Activated CD4-positive, alpha-beta T cell treated with anti-CD3 and anti-CD28 coated beads, Interleukin-2, amount 10 ng/mL, durations not matched to agents 7 days and 5 days (primary cell): ENCODE data around the gene HNRNPU. TPM values are rescaled to one million over a fixed set of nuclear protein-coding genes. Genes with fewer than 3 reads are reported as not detected.
"Not testable (repeated sequence)": the region's sequence is repeated elsewhere in the genome, so short reads cannot be mapped to it uniquely, and the experiment has no call there.

Source experiments
- CTCF ChIA-PET: fragments of 350-600 bp; sonication (Branson Sonifier 250); formaldehyde crosslinking; loops from one replicate; lab custom pipeline; 2021; ENCODE audit warnings: antibody characterized with exemption; lab: Charles Lee
- POLR2A ChIA-PET: fragments of 350-600 bp; sonication (Branson Sonifier 250); formaldehyde crosslinking; loops from one replicate; lab custom pipeline; 2021; ENCODE audit warnings: antibody characterized with exemption; lab: Charles Lee
- DNase-seq: peaks from one replicate; pipeline ENCODE4 v3.0.0-alpha.2; 2020
- H3K27ac Mint-ChIP-seq: one replicate; pipeline ENCODE4 v1.8.0; 2021; ENCODE audit warnings: mild to moderate bottlenecking, moderate library complexity, mixed read lengths
- H3K27me3 Mint-ChIP-seq: one replicate; pipeline ENCODE4 v1.8.0; 2021; ENCODE audit warnings: mixed read lengths
- H3K36me3 Mint-ChIP-seq: one replicate; pipeline ENCODE4 v1.8.0; 2021; ENCODE audit warnings: low read depth, mixed read lengths
- H3K4me1 Mint-ChIP-seq: one replicate; pipeline ENCODE4 v1.8.0; 2021; ENCODE audit warnings: mixed read lengths
- H3K4me3 Mint-ChIP-seq: one replicate; pipeline ENCODE4 v1.8.0; 2021; ENCODE audit warnings: mild to moderate bottlenecking, moderate library complexity, mixed read lengths
- H3K9me3 Mint-ChIP-seq: one replicate; pipeline ENCODE4 v1.8.0; 2021; ENCODE audit warnings: mixed read lengths
- total RNA-seq, 2 experiments: library from RNA; stranded (reverse); gene quantifications; one replicate each; pipeline ENCODE4 v1.2.3, GENCODE V29; 2021

Gene HNRNPU
- total RNA-seq, 2 experiments from 2014 or later = 425 to 469 TPM

DNA sequence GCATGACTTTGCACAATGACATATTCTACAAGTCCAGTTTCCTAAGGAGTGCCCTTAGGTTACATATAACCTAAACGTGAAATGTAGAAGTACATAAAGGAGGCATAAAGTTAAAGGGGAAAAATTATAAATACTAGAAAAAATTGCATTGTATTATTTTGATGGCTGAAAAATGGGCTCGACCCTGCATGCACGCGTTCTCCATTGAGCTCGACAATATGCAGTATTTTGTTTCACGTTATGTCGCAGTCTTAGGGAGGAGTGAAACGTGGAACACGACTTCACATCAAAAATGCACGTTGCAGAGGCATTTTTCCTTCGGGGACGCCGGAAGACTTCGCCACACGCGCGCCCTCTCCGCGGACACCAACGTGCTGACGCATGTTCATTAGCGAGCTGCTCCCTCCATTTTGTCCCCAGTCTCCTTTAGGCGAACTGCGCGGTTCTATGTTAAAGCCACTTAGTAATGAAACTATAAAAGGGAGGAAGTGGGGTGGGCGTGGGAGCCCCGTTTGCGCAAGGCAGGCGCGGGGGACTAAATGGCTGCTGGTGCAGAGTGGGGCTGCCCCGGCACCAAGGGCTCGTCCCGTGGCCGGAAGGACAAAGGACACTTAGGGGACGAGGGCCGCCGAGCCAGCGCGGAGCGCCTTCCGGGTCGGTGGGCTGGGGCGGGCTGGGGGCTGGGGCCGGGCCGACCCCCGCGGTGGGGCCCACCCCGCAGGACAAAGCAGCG, 29.6 kb downstream of the HNRNPU start:
- Mint-ChIP-seq H3K36me3 (peaks cover 32% of the 10 kb centered on the region), H3K27me3 (no peaks in the 10 kb centered on the region), H3K4me3 (peak overlapping the region; percentile 84), H3K4me1 (peaks cover 46% of the 10 kb centered on the region), H3K9me3 (no peaks in the 10 kb centered on the region), H3K27ac (peak overlapping the region; percentile 100)
- POLR2A ChIA-PET = interaction anchor here (0.6 to 1.8 kb wide), 6 partner anchors 12 to 135 kb away, joined by 3 to 9 read pairs (median 4); partner anchors contain the start of gene HNRNPU
- DNase-seq = peak; percentile 91
- CTCF ChIA-PET = interaction anchor here (1.4 to 10.5 kb wide), 5 partner anchors 15 to 231 kb away, joined by 3 to 76 read pairs (median 6); partner anchors contain the start of gene HNRNPU

DNA sequence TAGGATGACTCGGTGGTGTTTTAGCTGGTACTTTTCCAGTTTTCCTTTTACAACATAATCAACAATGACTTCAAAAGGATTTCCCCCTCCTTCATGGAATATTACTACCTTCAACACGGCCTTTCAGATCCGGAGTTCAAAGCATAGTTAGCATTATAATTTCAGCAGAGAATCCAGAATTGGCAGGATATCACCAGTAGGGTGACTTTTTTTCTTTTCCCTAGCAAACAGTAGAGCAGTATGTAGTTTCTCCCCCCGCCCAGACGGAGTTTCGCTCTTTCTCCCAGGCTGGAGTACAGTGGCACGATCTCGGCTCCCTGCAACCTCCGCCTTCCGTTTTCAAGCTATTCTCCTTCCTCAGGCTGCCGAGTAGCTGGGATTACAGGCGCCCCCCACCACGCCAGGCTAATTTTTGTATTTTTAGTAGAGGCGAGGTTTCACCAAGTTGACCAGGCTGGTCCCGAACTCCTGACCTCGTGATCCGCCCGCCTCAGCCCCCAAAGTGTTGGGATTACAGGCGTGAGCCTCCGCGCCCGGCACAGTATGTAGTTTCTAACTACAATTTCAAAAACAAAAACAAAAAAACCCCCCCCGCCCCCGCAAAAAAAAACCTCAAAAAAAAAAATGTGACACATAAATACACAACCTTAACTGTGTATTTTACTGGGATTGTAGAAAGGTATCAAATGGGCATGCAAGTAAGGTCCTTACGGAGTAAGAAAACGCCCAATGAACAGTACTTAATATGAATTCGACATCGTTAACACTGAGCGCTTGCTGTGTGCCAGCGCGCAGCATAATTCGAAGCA, 30.4 kb downstream of the HNRNPU start:
- Mint-ChIP-seq H3K4me3 (peak overlapping the region; percentile 84), H3K36me3 (peaks cover 26% of the 10 kb centered on the region), H3K9me3 (no peaks in the 10 kb centered on the region), H3K4me1 (peaks cover 38% of the 10 kb centered on the region), H3K27me3 (no peaks in the 10 kb centered on the region), H3K27ac (peak overlapping the region; percentile 100)
- POLR2A ChIA-PET = interaction anchor here (0.6 to 1.8 kb wide), 3 partner anchors 12 to 135 kb away, joined by 3 to 9 read pairs (median 4); partner anchors contain the start of gene HNRNPU
- peak; percentile 47 for DNase-seq
- CTCF ChIA-PET = interaction anchor here (0.7 to 10.5 kb wide), 7 partner anchors 10 to 1926 kb away, joined by 3 to 76 read pairs (median 4); partner anchors contain the start of gene HNRNPU

DNA sequence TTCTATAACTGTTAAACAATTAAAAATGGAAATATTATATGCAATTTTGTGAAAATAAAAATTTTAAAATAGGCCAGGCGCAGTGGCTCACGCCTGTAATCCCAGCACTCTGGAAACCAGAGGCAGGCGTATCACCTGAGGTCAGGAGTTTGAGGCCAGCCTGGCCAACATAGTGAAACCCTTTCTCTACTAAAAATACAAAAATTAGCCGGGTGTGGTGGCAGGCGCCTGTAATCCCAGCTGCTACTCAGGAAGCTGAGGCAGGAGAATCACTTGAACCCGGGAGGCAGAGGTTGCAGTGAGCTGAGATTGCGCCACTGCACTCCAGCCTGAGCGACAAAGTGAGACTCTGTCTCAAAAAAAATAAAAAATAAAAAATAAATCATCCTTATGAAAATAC, 31.1 kb downstream of the HNRNPU start:
- peaks cover 32% of the 10 kb centered on the region for H3K4me1 Mint-ChIP-seq
- peak overlapping the region; percentile 100 for H3K27ac Mint-ChIP-seq
- CTCF ChIA-PET = interaction anchor here (0.7 to 10.5 kb wide), 6 partner anchors 9 to 31 kb away, joined by 3 to 76 read pairs (median 4); partner anchors contain the start of gene HNRNPU
- H3K9me3 Mint-ChIP-seq, H3K27me3 Mint-ChIP-seq, DNase-seq: not testable (repeated sequence)
- H3K4me3 Mint-ChIP-seq = peak overlapping the region; percentile 84
- H3K36me3 Mint-ChIP-seq = peaks cover 20% of the 10 kb centered on the region
- POLR2A ChIA-PET = interaction anchor here (1.8 kb wide), 1 partner anchor 31 kb away, joined by 9 read pairs; the partner anchor contains the start of gene HNRNPU

DNA sequence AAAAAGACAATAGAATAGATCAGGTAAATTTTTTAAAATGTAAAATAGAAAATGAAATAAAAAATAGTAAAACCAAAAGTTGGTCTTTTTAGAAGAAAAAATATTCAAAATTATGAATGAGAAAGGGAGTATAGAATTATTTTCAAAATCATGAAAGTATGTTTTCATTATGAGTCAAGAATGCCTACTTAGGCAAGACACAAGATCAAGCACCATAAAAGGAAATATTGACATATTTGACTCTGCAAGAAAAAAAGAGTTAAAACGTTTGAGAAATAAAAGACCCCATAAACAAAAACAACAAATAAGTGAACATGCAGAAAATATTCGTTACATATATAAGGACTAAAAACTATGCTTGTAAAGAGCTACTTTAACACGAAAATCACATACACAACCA, 33.7 kb downstream of the HNRNPU start:
- no peak overlapping the region for H3K27ac Mint-ChIP-seq
- peaks cover 11% of the 10 kb centered on the region for H3K4me1 Mint-ChIP-seq
- no peaks in the 10 kb centered on the region for H3K9me3 Mint-ChIP-seq
- DNase-seq = no peak
- CTCF ChIA-PET = interaction anchor here (0.6 to 1.0 kb wide), 2 partner anchors 16 to 147 kb away, joined by 3 read pairs; no protein-coding TSS in a partner anchor
- no peaks in the 10 kb centered on the region for H3K36me3 Mint-ChIP-seq
- POLR2A ChIA-PET = interaction anchor here (0.8 kb wide), 1 partner anchor 15 kb away, joined by 3 read pairs; no protein-coding TSS in a partner anchor
- H3K27me3 Mint-ChIP-seq = peaks cover under 1% of the 10 kb centered on the region
- H3K4me3 Mint-ChIP-seq = no peak overlapping the region

DNA sequence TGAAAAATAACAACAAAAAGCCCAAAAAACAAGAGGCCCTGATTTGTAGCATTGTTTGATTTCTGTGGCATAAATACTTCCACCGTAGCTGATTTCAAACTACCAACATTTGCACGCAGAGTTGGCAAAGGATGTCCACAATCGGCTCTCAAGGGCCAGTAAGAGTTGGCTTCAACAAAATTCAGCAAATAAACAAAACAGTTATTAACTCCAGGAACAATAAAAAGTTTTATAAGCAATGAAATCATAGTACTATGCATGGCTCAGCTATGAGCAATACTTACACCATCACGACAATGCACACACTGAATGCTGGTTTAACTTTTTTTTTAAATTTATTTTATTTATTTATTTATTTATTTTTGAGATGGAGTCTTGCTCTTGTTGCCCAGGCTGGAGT, 37.6 kb downstream of the HNRNPU start:
- ChIA-PET POLR2A (interaction anchor here (0.6 kb wide), 1 partner anchor 970 kb away, joined by 3 read pairs; no protein-coding TSS in a partner anchor), CTCF (interaction anchor here (1.0 kb wide), 1 partner anchor 1544 kb away, joined by 4 read pairs; no protein-coding TSS in a partner anchor)
- H3K36me3 Mint-ChIP-seq = no peaks in the 10 kb centered on the region
- peaks cover 6% of the 10 kb centered on the region for H3K4me1 Mint-ChIP-seq
- no peak for DNase-seq
- H3K27ac Mint-ChIP-seq = no peak overlapping the region
- H3K9me3 Mint-ChIP-seq = no peaks in the 10 kb centered on the region
- peaks cover 2% of the 10 kb centered on the region for H3K27me3 Mint-ChIP-seq
- no peak overlapping the region for H3K4me3 Mint-ChIP-seq

DNA sequence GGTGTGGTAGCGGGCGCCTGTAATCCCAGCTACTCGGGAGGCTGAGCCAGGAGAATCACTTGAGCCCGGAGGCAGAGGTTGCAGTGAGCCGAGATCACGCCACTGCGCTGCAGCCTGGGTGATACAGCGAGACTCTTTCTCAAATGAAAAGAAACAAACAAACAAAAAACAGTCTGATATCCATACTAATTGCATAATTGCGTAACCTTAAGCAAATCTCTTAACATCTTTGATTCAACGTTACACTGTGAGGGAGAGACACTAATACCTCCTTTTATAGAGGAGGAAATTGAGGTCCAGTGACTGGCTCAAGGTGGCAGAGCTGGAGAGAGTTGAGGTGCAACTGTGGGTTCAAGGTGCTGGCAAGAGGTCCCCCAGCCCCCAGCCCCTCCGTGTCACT, 41.5 kb downstream of the HNRNPU start:
- POLR2A ChIA-PET = no interaction called here
- no peaks in the 10 kb centered on the region for H3K9me3 Mint-ChIP-seq
- H3K4me3 Mint-ChIP-seq = no peak overlapping the region
- H3K27ac Mint-ChIP-seq = no peak overlapping the region
- peaks cover 2% of the 10 kb centered on the region for H3K27me3 Mint-ChIP-seq
- DNase-seq = no peak
- CTCF ChIA-PET = interaction anchor here (0.6 kb wide), 1 partner anchor 133 kb away, joined by 3 read pairs; no protein-coding TSS in a partner anchor
- no peaks in the 10 kb centered on the region for H3K36me3 Mint-ChIP-seq
- H3K4me1 Mint-ChIP-seq = no peaks in the 10 kb centered on the region

DNA sequence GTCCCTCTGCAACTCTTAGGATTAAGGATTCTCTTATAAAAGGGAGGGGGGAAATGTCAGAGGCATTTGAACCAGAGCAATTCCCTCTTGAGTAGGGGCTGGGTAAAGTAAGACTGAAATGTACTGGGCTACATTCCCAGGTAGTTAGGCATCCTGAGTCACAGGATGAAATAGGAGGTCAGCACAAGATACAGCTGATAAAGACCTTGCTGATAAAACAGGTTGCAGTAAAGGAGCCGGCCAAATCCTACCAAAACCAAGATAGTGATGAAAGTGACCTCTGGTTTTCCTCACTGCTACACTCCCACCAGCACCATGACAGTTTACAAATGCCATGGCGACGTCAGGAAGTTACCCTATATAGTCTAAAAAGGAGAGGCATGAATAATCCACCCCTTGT, 43.2 kb downstream of the HNRNPU start:
- Mint-ChIP-seq H3K27ac (no peak overlapping the region), H3K36me3 (no peaks in the 10 kb centered on the region), H3K27me3 (peaks cover 7% of the 10 kb centered on the region), H3K9me3 (no peaks in the 10 kb centered on the region), H3K4me3 (no peak overlapping the region), H3K4me1 (no peaks in the 10 kb centered on the region)
- CTCF ChIA-PET = no interaction called here
- POLR2A ChIA-PET = no interaction called here
- no peak for DNase-seq

DNA sequence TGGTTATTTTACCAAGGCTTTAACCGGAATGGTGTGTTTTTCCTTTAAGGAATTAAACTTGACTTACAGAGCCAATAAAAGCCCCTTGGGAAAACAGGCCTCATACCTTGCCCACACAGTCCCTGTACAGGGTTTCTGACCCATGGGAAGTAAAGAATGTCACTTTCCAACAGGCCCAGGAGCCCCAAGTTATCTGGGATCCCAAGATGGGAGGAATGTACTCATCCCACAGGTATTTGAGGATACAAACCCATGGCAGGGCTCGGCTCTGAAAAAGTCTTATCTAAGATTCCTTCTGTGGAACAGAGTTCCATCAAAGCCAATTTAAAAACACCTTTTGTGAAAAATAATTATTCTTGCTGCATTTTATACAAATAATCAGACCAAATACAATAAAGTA, 44.2 kb downstream of the HNRNPU start:
- ChIA-PET POLR2A (no interaction called here), CTCF (interaction anchor here (0.6 to 1.6 kb wide), 2 partner anchors 14 to 231 kb away, joined by 3 to 6 read pairs; no protein-coding TSS in a partner anchor)
- Mint-ChIP-seq H3K9me3 (no peaks in the 10 kb centered on the region), H3K4me3 (no peak overlapping the region), H3K27ac (no peak overlapping the region), H3K27me3 (peaks cover 9% of the 10 kb centered on the region), H3K36me3 (no peaks in the 10 kb centered on the region), H3K4me1 (no peaks in the 10 kb centered on the region)
- DNase-seq = no peak

DNA sequence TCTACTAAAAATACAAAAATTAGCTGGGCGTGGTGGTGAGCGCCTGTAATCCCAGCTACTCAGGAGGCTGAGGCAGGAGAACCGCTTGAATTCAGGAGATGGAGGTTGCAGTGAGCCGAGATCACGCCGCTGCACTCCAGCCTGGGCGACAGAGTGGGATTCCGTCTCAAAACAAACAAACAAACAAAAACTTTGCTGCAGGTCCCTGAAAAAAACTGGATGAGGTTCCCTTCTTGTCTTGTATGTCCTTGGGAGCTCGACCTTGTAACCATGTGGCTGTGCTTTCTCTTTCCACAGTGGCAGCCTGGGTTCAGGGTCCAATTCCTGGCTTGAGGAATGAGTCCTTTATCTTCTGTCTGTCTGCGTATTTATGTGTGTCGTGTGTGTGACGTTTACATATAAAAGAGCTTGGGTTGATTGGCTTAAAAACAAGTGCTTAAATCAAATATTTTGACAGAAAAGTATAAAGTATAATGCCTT, 46.9 kb downstream of the HNRNPU start:
- Mint-ChIP-seq H3K4me3 (no peak overlapping the region), H3K27me3 (peaks cover 9% of the 10 kb centered on the region), H3K4me1 (no peaks in the 10 kb centered on the region), H3K36me3 (no peaks in the 10 kb centered on the region), H3K27ac (no peak overlapping the region), H3K9me3 (no peaks in the 10 kb centered on the region)
- POLR2A ChIA-PET = no interaction called here
- no peak for DNase-seq
- CTCF ChIA-PET = no interaction called here

DNA sequence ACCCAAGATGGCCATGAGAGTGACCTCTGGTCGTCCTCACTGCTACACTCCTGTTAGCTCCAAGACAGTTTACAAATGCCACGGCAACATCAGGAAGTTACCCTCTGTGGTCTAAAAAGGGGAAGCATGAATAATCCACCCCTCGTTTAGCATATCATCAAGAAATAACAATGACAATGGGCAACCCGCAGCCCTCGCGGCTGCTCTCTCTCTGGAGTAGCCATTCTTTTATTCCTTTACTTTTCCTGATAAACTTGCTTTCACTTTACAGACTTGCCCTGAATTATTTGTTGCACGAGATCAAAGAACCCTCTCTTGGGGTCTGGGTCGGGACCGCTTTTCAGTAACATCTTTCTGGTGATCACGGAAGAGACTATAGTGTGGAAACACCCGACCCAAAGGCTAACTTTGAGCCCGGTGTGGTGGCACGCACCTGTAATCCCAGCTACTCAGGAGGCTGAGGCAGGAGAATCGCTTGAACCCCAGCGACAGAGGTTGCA, 48.7 kb downstream of the HNRNPU start:
- Mint-ChIP-seq H3K9me3 (no peaks in the 10 kb centered on the region), H3K4me3 (no peak overlapping the region), H3K4me1 (no peaks in the 10 kb centered on the region), H3K36me3 (no peaks in the 10 kb centered on the region), H3K27me3 (peaks cover 9% of the 10 kb centered on the region), H3K27ac (no peak overlapping the region)
- ChIA-PET CTCF (interaction anchor here (0.6 to 1.1 kb wide), 2 partner anchors 15 to 212 kb away, joined by 3 read pairs; no protein-coding TSS in a partner anchor), POLR2A (interaction anchor here (1.0 kb wide), 1 partner anchor 15 kb away, joined by 3 read pairs; no protein-coding TSS in a partner anchor)
- no peak for DNase-seq

DNA sequence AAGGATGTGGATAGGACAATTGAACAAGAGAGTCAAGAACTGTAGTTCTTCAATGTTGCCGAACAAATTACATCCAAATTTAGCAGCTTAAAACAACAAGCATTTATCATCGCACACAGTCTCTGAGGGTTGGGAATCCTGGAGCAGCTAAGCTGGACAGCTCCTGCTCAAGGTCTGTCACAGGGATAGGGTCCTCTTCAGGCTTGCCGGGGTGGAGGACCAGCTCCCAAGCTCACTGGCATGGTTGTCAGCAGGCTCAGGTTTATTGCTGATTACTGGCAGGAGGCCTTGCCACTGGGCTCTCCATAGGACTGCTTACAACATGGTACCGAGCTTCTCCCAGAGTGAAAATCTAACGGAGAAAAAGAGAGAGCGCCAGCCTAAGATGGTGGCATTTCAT, 51.0 kb downstream of the HNRNPU start:
- POLR2A ChIA-PET = interaction anchor here (0.6 kb wide), 1 partner anchor 58 kb away, joined by 4 read pairs; no protein-coding TSS in a partner anchor
- H3K36me3 Mint-ChIP-seq = no peaks in the 10 kb centered on the region

DNA sequence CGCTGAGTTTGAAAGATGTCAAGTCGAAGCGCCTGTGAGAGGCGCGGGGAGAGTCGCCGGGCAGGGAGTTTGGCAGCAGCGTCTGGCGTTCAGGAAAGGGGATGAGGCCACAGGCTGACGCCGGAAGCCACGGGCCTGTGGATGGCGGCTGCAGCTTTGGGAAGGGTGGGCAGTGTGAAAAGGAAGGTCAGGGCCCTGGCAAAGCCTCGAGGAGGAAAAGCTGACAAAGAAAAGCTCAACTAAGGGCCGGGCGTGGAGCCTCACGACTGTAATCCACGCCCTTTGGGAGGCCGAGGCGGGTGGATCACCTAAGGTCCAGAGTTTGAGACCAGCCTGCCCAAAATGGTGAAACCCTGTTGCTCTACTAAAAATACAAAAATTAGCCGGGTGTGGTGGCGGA, 54.1 kb downstream of the HNRNPU start:
- Mint-ChIP-seq H3K4me3 (no peak overlapping the region), H3K27me3 (no peaks in the 10 kb centered on the region), H3K9me3 (no peaks in the 10 kb centered on the region), H3K36me3 (no peaks in the 10 kb centered on the region), H3K4me1 (no peaks in the 10 kb centered on the region), H3K27ac (no peak overlapping the region)
- ChIA-PET CTCF (no interaction called here), POLR2A (no interaction called here)
- no peak for DNase-seq

More for the DNA sequence above, 51.0 kb downstream of the HNRNPU start:
- DNase-seq = no peak
- H3K27me3 Mint-ChIP-seq = peaks cover 9% of the 10 kb centered on the region
- no peaks in the 10 kb centered on the region for H3K9me3 Mint-ChIP-seq
- CTCF ChIA-PET = interaction anchor here (0.7 to 2.3 kb wide), 2 partner anchors 12 to 334 kb away, joined by 3 to 10 read pairs; no protein-coding TSS in a partner anchor
- H3K4me3 Mint-ChIP-seq = no peak overlapping the region
- H3K27ac Mint-ChIP-seq = no peak overlapping the region
- no peaks in the 10 kb centered on the region for H3K4me1 Mint-ChIP-seq
